Stimulated activated CD8-positive, alpha-beta memory T cell treated with anti-CD3 and anti-CD28 coated beads, Interleukin-15, amount 100 ng/mL, for 48 hours (primary cell): ENCODE results near the gene LSM12.
"Not testable (repeated sequence)": the region's sequence is repeated elsewhere in the genome, so short reads cannot be mapped to it uniquely, and the experiment has no call there.

Source experiments
- DNase-seq, 2 donors: peaks; one replicate each; pipeline ENCODE4 v3.0.0-alpha.2; 2020; ENCODE audit warnings: low read depth in 2 of 2

LSM12 gene

GRCh38 chr17:44044071-44044470 lies 22.4 kb downstream of the LSM12 start:
- DNase-seq: no peak

DNA sequence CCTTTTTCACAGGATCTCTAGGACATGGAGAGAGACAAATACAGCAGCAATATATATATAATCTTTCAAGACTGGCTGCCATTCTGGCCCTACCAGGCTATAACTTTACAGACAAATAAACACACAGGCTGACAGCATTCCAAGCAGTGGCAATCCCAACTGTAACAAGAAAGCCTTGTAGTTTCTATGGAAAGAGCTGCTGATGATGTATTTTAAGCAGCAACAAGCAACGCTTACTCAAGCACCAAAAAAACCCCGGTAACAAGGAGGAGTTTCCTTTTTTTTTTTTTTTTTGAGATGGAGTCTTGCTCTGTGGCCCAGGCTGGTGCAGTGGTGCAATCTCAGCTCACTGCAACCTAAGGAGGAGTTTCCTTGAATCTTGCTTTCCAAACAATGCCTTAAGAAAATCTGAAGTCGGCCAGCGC lies 23.2 kb downstream of the LSM12 start:
- DNase-seq: no peak

DNA sequence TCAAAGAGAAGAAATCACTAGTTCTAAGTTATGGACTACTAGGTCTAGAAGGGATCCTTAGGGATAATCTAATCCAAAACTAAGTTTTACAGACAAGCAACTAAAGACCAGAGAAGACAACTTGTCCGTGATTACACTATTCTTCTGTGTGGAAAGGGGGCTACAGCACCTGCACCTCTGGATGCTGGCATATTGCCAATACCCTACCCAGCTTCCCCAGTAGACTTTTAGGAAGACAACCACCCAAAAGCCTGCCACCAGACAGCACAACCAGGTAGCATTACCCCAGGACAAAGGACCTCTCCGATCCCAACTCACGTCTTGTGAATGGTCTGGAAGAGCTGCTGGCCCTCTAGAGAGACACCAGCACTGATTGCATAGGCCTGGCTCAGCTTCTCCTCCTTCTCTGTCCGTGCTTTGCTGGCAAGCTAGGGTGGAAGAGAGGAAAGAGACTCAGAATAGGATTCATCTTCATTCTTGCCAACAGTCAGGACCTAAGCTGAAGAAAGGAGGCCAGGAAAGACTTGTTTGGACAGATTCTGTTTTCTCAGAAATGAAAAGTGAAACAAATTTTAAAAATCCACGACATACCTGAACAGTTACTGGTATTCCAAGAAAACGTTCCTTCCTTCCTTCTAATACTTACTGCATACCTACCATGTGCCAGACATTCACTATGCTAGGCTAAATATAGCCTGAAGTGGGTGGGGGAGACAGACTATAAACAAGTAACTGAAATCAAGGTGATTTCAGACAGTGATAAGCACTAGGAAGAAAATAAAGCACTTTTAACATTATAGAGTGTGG lies 26.4 kb downstream of the LSM12 start:
- DNase-seq: no peak

DNA sequence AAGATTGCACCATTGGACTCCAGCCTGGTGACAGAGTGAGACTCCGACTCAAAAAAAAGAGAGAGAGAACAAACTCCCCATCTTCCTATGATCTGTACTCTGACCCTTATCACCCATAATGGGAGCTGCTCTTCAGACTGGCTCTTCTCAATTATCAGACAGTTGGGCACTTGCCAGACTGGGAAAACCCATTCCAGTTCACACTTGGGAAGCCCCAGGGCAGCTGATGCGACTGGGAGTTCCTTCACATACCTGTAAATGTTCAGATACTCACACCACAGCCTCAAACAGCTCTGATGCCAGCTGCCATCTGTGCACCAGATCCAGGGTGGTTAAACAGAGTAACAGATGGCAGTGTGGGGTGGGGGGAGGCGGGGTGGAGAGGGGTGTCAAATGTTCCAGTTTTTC lies 27.9 kb downstream of the LSM12 start:
- no peak for DNase-seq

GRCh38 chr17:44037471-44037870 lies 29.0 kb downstream of the LSM12 start:
- no peak for DNase-seq

GRCh38 chr17:44034688-44035087 lies 31.8 kb downstream of the LSM12 start:
- DNase-seq: not testable (repeated sequence)

GRCh38 chr17:44033861-44034408 lies 32.5 kb downstream of the LSM12 start:
- no peak for DNase-seq

GRCh38 chr17:44030482-44030881 lies 36.0 kb downstream of the LSM12 start:
- no peak for DNase-seq

DNA sequence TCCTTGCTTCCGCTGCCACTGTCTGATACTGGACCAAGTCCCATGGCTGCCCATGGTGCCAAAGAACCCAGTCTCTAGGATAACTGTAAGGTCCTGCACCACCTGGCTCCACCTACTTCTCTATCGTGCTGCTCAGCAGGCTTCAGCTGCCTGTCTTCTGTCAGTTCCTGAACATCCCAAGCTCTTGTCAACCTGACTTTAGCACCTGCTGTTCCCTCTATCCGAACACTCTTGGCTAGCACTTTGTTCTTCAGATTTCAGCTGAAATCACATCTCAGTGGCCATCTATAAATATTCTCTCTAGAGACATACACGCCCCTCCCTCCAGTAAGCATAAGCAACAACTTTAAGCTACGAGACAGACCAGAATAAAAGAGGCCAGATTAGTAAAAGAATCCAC lies 36.7 kb downstream of the LSM12 start:
- DNase-seq: no peak

GRCh38 chr17:44024853-44025252 lies 41.6 kb downstream of the LSM12 start:
- no peak for DNase-seq

- DNase-seq: no peak
Observed at GRCh38 chr17:44024271-44024663, 42.2 kb downstream of the LSM12 start.

GRCh38 chr17:44023545-44024270 lies 42.8 kb downstream of the LSM12 start:
- no peak for DNase-seq

- DNase-seq: no peak
Observed at GRCh38 chr17:44022246-44022645, 44.2 kb downstream of the LSM12 start.

DNA sequence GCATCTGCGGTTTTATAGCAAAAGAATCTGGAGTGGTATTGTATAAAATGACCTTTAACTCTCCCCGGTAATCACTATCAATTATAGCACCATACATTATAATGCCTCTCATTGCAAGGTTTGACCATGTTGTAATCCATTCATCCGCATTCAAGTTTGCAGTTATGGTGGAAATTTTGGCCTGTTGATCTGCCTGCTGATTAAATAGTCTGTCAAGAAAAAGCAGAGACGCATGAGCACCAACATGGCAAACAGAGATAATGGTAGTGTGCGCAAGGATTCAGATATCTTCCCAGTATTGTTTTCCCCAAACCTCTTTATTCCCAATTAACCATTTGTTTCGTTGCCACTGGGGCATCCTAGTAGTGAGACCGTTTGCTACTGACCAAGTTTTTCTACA lies 45.2 kb downstream of the LSM12 start:
- not testable (repeated sequence) for DNase-seq

DNA sequence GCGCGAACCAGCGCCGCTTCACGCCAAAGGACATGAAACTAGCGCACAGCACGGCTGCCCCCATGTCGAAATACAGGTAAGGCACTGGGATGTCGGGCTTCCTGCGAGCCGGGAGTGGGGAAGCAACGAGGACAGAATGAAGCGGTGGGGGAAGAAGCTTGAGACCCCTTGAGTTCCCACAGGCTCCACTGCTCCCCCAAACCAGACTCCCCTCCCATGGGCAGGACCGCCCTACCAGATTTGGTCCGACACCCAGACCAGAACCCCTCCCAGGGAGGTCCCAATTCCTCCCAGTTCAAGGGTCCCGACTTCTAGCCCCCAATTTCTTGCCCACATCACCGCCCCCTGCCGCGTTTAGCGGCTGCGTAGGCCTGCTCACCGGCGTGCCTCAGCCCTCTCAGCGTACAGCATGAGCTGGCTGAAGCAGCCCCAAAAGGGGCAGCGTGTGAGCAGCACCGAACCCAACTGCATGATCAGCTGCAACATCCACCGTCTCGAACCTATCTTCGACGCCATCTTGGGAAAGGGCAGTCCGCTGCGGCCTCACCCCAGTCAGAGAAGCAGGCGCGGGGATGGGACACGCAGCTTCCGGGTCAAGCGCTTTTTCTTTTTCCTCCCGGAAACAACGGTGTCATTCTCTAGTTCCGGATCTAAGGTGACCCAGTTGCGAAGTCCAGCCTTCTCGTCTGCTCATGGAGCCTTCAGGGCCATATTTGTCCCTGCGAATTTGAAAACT lies 51.9 kb downstream of the LSM12 start, which contains the start of gene TMEM101:
Gene TMEM101, minus strand, starts transcription at position 527 of the 736 bp plus-strand sequence. Its CDS starts 11 bp downstream, at position 516.
- DNase-seq: peak; percentile 79

DNA sequence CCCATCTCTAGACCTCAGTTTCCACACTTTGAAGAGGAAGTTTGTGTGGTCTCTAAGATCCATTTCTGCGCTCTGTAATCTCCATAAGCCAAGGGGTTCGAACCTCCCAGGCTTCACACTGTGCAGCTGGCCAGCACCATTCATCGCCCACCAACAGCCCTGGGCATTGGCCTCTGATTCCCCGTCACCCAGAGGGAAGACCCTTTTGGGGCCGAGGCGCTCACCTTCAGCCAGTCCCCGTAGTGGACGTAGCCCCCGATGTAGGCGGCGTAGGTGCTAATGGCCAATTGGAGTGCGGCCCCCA lies 52.4 kb downstream of the LSM12 start:
- DNase-seq: no peak

- no peak for DNase-seq
Observed at GRCh38 chr17:44012874-44013273, 53.6 kb downstream of the LSM12 start.

- DNase-seq: no peak
Observed at GRCh38 chr17:44012391-44012790, 54.1 kb downstream of the LSM12 start.

DNA sequence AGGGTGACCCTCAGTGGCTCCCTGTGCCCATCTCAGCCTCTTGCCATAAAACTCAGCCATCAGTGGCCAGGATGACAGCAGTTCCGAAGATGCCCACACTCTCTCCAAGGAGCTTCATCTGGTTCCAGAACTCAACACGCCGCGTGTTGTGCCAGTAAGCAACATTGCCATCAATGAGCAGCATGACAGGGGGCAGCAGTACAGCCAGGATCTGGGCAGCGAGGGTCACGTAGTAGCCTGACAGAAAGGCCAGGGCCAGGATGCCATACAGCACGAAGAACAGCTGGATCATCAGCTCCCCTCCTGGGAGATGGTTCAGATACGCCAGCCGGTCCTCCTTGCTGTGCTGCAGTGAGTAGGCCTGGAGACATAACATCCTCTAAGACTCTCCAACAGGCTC lies 54.6 kb downstream of the LSM12 start:
- no peak for DNase-seq

DNA sequence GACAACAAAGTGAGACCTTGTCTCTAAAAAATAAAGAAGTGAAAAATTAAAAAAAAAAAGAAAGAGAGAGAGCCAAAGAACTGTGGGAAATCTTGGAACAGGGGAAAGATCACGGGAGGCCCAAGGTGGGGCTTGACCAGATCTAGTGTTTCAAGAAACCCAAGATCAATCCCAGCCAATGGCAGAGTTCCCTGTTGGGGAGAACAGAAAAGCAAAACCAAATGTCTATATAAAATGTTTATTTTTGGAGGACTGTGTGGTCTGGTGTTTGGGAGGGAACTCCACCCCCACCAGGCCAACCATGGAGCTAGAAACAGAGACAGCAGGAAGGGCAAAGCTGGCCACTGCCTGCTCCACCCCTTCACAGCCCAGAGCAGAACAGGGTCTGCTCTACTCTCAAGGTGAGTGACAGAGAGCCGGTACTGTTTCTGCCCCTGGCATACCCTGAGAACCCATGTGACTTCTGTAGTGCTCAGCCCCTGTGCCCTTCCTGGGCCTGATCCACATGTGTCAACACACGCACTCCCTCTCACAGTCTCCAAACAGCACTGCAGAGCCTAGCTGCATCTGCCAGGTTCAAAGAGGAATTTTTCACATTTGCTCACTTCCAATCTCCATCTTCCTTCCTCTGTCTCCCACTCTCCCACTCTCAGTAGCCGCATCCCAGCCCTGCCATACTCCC lies 55.4 kb downstream of the LSM12 start:
- no peak for DNase-seq

DNA sequence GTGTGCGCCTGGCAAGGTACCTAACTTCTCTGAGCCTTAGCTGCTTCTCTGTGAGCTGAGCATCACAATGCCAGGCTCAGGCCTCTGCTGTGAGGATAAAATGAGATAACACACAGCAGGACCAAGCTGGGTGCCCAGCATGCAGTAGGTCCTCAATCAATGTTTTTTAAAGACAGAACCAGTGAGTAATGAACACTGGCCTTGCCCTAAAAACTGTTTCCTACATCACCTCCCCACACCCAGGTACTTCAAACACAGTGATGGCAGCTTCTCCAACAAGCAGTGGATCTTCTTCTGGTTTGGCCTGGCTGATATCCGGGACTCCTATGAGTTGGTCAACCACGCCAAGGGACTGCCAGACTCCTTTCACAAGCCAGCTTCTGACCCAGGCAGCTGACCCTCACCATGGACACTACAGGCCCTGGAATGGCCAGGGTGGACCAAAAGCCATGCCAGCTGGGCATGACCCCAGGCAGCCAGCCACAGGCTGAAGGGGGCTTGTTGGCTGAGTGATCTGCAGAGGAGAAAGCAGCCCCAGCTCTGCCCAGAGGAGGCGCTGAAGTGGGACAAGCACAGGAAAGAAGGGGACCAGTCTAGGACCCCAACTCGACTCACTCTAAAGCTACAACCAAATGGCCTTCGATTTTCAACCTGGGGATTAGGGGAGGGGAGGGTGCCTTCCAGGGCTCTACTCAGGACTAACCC lies 58.1 kb downstream of the LSM12 start:
- no peak for DNase-seq
